Measurements from ENCODE around the gene PANX2. TPM values are rescaled to one million over a fixed set of nuclear protein-coding genes. Genes with fewer than 3 reads are reported as not detected.

PANX2 gene
- total and polyA plus RNA-seq, 4 donors: 0.62 to 1.4 (median 1.1) TPM

- Histone ChIP-seq H3K4me1 (ENCODE audit: control insufficient read depth in 1 of 2, insufficient read depth in 2 of 2, low read length in 2 of 2) (no peaks in the 10 kb centered on the region), H3K27me3 (ENCODE audit: control insufficient read depth in 1 of 2, insufficient read depth in 2 of 2, low read length in 1 of 2) (no peaks in the 10 kb centered on the region), H3K9me3 (ENCODE audit: control insufficient read depth, low read length) (no peaks in the 10 kb centered on the region), H3K27ac (ENCODE audit: low read depth in 1 of 2, low read length in 2 of 2) (no peak overlapping the region), H3K36me3 (ENCODE audit: control insufficient read depth in 1 of 2, insufficient read depth in 2 of 2, low read length in 1 of 2) (no peaks in the 10 kb centered on the region), H3K4me3 (ENCODE audit: low read length in 2 of 2) (no peak overlapping the region)
- WGBS, 2 donors: 85% methylated on average over 25 of the region's 25 CpGs
- ATAC-seq (ENCODE audit: low FRiP score) (no peak), DNase-seq (no peak)
- intact Hi-C loops (cut with DNase I): loop anchor here in 1 of 2 donors (5.0 kb wide), 1 partner anchor 50 kb away; no protein-coding TSS in a partner anchor
Measured at GRCh38 chr22:50192436-50193204, 22.1 kb downstream of the PANX2 start.

DNA sequence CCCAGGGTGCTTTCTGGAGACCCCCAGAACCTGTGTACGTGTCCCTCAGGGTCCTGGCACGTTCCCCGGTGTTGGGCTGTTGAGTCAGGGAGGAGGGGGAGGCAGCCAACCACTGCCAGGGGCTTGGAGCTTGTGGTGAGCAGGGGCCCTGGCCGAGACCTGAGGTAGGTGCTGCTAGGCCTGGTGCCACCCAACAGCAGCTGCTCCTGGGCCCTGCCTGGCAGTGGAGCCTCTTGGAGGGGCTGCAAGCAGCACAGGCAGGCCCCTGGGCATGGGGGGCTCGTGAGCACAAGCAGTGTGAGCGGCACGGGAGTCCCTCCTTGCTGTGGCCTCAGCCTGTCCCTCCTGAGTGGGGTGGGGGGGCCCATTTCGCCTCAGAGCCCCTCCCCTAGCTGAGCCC, 23.1 kb downstream of the PANX2 start:
- intact Hi-C loops (cut with DNase I): loop anchor here in 1 of 2 donors (5.0 kb wide), 1 partner anchor 49 kb away; no protein-coding TSS in a partner anchor
- H3K4me3 ChIP-seq (ENCODE audit: low read length in 2 of 2): no peak overlapping the region
- H3K9me3 ChIP-seq (ENCODE audit: control insufficient read depth, low read length): no peaks in the 10 kb centered on the region
- no peaks in the 10 kb centered on the region for H3K27me3 ChIP-seq (ENCODE audit: control insufficient read depth in 1 of 2, insufficient read depth in 2 of 2, low read length in 1 of 2)
- no peak for DNase-seq
- no peak for ATAC-seq (ENCODE audit: low FRiP score)
- WGBS, 2 donors: 83 to 84% methylated on average over 8 of the region's 8 CpGs
- H3K4me1 ChIP-seq (ENCODE audit: control insufficient read depth in 1 of 2, insufficient read depth in 2 of 2, low read length in 2 of 2): no peaks in the 10 kb centered on the region
- H3K27ac ChIP-seq (ENCODE audit: low read depth in 1 of 2, low read length in 2 of 2): no peak overlapping the region
- peaks cover 0 to 2% of the 10 kb centered on the region in 2 donors for H3K36me3 ChIP-seq (ENCODE audit: control insufficient read depth in 1 of 2, insufficient read depth in 2 of 2, low read length in 1 of 2)

DNA sequence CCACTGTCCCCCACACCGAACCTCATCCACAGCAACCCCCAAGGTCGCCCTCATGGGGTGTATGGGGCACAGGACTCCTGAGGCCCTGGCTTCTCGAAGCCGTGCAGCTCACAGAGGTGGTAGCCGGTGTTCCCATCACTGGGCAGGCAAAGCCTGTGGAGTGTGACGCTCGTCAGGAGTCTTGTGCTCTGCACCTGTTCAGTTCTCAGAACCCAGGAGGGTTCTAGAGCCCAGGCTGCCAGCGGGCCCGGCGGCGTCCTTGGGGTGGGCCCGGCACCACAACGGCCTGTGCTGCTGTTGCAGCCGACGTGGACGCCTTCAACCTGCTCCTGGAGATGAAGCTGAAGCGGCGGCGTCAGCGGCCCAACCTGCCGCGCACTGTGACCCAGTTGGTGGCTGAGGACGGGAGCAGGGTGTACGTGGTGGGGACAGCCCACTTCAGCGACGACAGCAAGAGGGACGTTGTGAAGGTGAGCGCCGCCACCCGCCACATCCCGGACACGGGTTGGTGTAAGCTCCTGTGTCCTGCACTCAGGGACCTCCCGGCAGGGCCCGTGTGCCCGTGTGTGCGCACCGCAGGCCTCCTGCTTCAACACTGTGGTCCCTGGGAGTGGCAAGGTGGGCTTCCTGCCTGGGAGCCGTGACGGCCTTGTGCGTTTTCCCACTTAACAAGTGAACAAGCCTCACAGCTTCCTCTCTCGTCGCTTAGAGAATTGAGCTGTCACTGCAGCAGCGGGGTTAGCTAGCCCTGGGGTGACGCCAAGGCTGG, 23.7 kb downstream of the PANX2 start:
- DNase-seq (no peak), ATAC-seq (ENCODE audit: low FRiP score) (no peak)
- Histone ChIP-seq H3K9me3 (ENCODE audit: control insufficient read depth, low read length) (no peaks in the 10 kb centered on the region), H3K27ac (ENCODE audit: low read depth in 1 of 2, low read length in 2 of 2) (no peak overlapping the region), H3K4me1 (ENCODE audit: control insufficient read depth in 1 of 2, insufficient read depth in 2 of 2, low read length in 2 of 2) (no peaks in the 10 kb centered on the region), H3K36me3 (ENCODE audit: control insufficient read depth in 1 of 2, insufficient read depth in 2 of 2, low read length in 1 of 2) (peaks cover 0 to 2% of the 10 kb centered on the region in 2 donors), H3K27me3 (ENCODE audit: control insufficient read depth in 1 of 2, insufficient read depth in 2 of 2, low read length in 1 of 2) (no peaks in the 10 kb centered on the region), H3K4me3 (ENCODE audit: low read length in 2 of 2) (no peak overlapping the region)
- intact Hi-C loops (cut with DNase I): loop anchor here in 1 of 2 donors (5.0 kb wide), 1 partner anchor 48 kb away; no protein-coding TSS in a partner anchor
- WGBS, 2 donors: 92 to 94% methylated on average over 44 of the region's 44 CpGs

- no peak overlapping the region for H3K27ac ChIP-seq (ENCODE audit: low read depth in 1 of 2, low read length in 2 of 2)
- H3K27me3 ChIP-seq (ENCODE audit: control insufficient read depth in 1 of 2, insufficient read depth in 2 of 2, low read length in 1 of 2): no peaks in the 10 kb centered on the region
- WGBS, 2 donors: 86 to 87% methylated on average over 18 of the region's 18 CpGs
- H3K36me3 ChIP-seq (ENCODE audit: control insufficient read depth in 1 of 2, insufficient read depth in 2 of 2, low read length in 1 of 2): peaks cover 0 to 2% of the 10 kb centered on the region in 2 donors
- H3K4me3 ChIP-seq (ENCODE audit: low read length in 2 of 2): no peak overlapping the region
- intact Hi-C loops (cut with DNase I): no loop called here
- H3K9me3 ChIP-seq (ENCODE audit: control insufficient read depth, low read length): no peaks in the 10 kb centered on the region
- H3K4me1 ChIP-seq (ENCODE audit: control insufficient read depth in 1 of 2, insufficient read depth in 2 of 2, low read length in 2 of 2): no peaks in the 10 kb centered on the region
- no peak for ATAC-seq (ENCODE audit: low FRiP score)
- no peak for DNase-seq
Measured at GRCh38 chr22:50196256-50196655, 25.7 kb downstream of the PANX2 start.

DNA sequence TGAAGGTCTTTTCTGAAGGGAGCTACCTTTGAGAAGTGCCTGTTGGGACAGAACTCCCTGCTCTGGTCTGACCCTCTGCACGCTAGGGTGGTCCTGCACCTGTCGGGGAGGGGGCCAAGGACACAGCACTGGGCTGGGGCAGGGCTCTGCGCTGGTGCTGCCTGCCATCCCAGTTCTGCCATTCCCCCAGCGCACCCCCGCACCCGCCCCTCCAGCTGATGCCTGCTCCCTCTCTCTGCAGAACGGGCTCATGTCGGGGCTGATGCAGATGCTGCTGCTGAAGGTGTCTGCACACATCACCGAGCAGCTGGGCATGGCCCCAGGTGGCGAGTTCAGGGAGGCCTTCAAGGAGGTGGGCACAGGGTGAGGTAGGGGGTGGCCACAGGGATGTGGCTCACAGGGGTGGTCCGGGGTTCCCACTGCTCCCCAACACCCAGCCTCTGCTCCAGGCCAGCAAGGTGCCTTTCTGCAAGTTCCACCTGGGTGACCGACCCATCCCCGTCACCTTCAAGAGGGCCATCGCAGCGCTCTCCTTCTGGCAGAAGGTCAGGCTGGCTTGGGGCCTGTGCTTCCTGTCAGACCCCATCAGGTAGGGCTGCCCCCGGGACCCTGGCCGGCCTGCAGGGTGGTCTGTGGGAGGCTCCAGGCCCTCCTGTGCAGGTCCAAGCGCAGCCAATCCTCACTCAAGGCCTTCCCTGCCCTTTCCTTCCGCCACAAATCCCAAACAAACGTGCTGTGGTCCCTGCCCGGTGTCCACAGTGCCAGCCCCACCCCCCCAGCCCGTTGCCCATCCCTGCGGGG, 26.7 kb downstream of the PANX2 start:
- WGBS, 2 donors: 85 to 89% methylated on average over 23 of the region's 23 CpGs
- peaks cover 0 to 2% of the 10 kb centered on the region in 2 donors for H3K36me3 ChIP-seq (ENCODE audit: control insufficient read depth in 1 of 2, insufficient read depth in 2 of 2, low read length in 1 of 2)
- H3K9me3 ChIP-seq (ENCODE audit: control insufficient read depth, low read length): no peaks in the 10 kb centered on the region
- DNase-seq (no peak), ATAC-seq (ENCODE audit: low FRiP score) (no peak)
- no peak overlapping the region for H3K27ac ChIP-seq (ENCODE audit: low read depth in 1 of 2, low read length in 2 of 2)
- no peak overlapping the region for H3K4me3 ChIP-seq (ENCODE audit: low read length in 2 of 2)
- no peaks in the 10 kb centered on the region for H3K27me3 ChIP-seq (ENCODE audit: control insufficient read depth in 1 of 2, insufficient read depth in 2 of 2, low read length in 1 of 2)
- H3K4me1 ChIP-seq (ENCODE audit: control insufficient read depth in 1 of 2, insufficient read depth in 2 of 2, low read length in 2 of 2): no peaks in the 10 kb centered on the region
- intact Hi-C loops (cut with DNase I): no loop called here

GRCh38 chr22:50197856-50198623, 27.5 kb downstream of the PANX2 start:
- peaks cover 0 to 2% of the 10 kb centered on the region in 2 donors for H3K36me3 ChIP-seq (ENCODE audit: control insufficient read depth in 1 of 2, insufficient read depth in 2 of 2, low read length in 1 of 2)
- no peak overlapping the region for H3K27ac ChIP-seq (ENCODE audit: low read depth in 1 of 2, low read length in 2 of 2)
- no peaks in the 10 kb centered on the region for H3K27me3 ChIP-seq (ENCODE audit: control insufficient read depth in 1 of 2, insufficient read depth in 2 of 2, low read length in 1 of 2)
- no peak for DNase-seq
- no peak overlapping the region for H3K4me3 ChIP-seq (ENCODE audit: low read length in 2 of 2)
- no peaks in the 10 kb centered on the region for H3K9me3 ChIP-seq (ENCODE audit: control insufficient read depth, low read length)
- no peaks in the 10 kb centered on the region for H3K4me1 ChIP-seq (ENCODE audit: control insufficient read depth in 1 of 2, insufficient read depth in 2 of 2, low read length in 2 of 2)
- WGBS, 2 donors: 94 to 95% methylated on average over 58 to 61 of the region's 61 CpGs
- no peak for ATAC-seq (ENCODE audit: low FRiP score)
- intact Hi-C loops (cut with DNase I): no loop called here

GRCh38 chr22:50198624-50199017, 28.1 kb downstream of the PANX2 start:
- Histone ChIP-seq H3K4me1 (ENCODE audit: control insufficient read depth in 1 of 2, insufficient read depth in 2 of 2, low read length in 2 of 2) (no peaks in the 10 kb centered on the region), H3K27ac (ENCODE audit: low read depth in 1 of 2, low read length in 2 of 2) (no peak overlapping the region), H3K27me3 (ENCODE audit: control insufficient read depth in 1 of 2, insufficient read depth in 2 of 2, low read length in 1 of 2) (no peaks in the 10 kb centered on the region), H3K4me3 (ENCODE audit: low read length in 2 of 2) (no peak overlapping the region), H3K9me3 (ENCODE audit: control insufficient read depth, low read length) (no peaks in the 10 kb centered on the region), H3K36me3 (ENCODE audit: control insufficient read depth in 1 of 2, insufficient read depth in 2 of 2, low read length in 1 of 2) (peaks cover 0 to 2% of the 10 kb centered on the region in 2 donors)
- WGBS, 2 donors: 89 to 90% methylated on average over 16 of the region's 16 CpGs
- ATAC-seq (ENCODE audit: low FRiP score) (no peak), DNase-seq (no peak)
- intact Hi-C loops (cut with DNase I): no loop called here

- Histone ChIP-seq H3K36me3 (ENCODE audit: control insufficient read depth in 1 of 2, insufficient read depth in 2 of 2, low read length in 1 of 2) (peaks cover 0 to 2% of the 10 kb centered on the region in 2 donors), H3K4me3 (ENCODE audit: low read length in 2 of 2) (no peak overlapping the region), H3K27me3 (ENCODE audit: control insufficient read depth in 1 of 2, insufficient read depth in 2 of 2, low read length in 1 of 2) (no peaks in the 10 kb centered on the region), H3K4me1 (ENCODE audit: control insufficient read depth in 1 of 2, insufficient read depth in 2 of 2, low read length in 2 of 2) (no peaks in the 10 kb centered on the region), H3K9me3 (ENCODE audit: control insufficient read depth, low read length) (no peaks in the 10 kb centered on the region), H3K27ac (ENCODE audit: low read depth in 1 of 2, low read length in 2 of 2) (no peak overlapping the region)
- intact Hi-C loops (cut with DNase I): no loop called here
- DNase-seq (no peak), ATAC-seq (ENCODE audit: low FRiP score) (no peak)
- WGBS, 2 donors: 80 to 81% methylated on average over 18 of the region's 18 CpGs
Measured at GRCh38 chr22:50199251-50199721, 28.8 kb downstream of the PANX2 start.

Data from aorta (tissue), 5 donors.